ENCODE results near the gene RNPEPL1. TPM values are rescaled to one million over a fixed set of nuclear protein-coding genes. Genes with fewer than 3 reads are reported as not detected.
"Not testable (repeated sequence)": the region's sequence is repeated elsewhere in the genome, so short reads cannot be mapped to it uniquely, and the experiment has no call there.

Gene RNPEPL1
- 2.7 and 8.1 TPM in 2 replicates for total RNA-seq (2014; rRNA removed; shearing (Covaris generic))

- DNase-seq (ENCODE audit: low spot score), result no peak
Observed at GRCh38 chr2:240567872-240568677, at the start of gene RNPEPL1. Gene RNPEPL1, plus strand, starts transcription at chr2:240568484. Its CDS starts 103 bp downstream, at chr2:240568587.

GRCh38 chr2:240518981-240519380, 49.3 kb upstream of the RNPEPL1 start:
- no peak for DNase-seq (ENCODE audit: low spot score)

- no peak for DNase-seq (ENCODE audit: low spot score)
Observed at GRCh38 chr2:240519396-240520129, 48.7 kb upstream of the RNPEPL1 start.

GRCh38 chr2:240520130-240520973, 47.9 kb upstream of the RNPEPL1 start:
- DNase-seq (ENCODE audit: low spot score), result no peak

- DNase-seq (ENCODE audit: low spot score), result no peak
Observed at GRCh38 chr2:240520974-240521350, 47.3 kb upstream of the RNPEPL1 start.

- not testable (repeated sequence) for DNase-seq (ENCODE audit: low spot score)
Observed at GRCh38 chr2:240521885-240522284, 46.4 kb upstream of the RNPEPL1 start.

- DNase-seq (ENCODE audit: low spot score), result no peak
Observed at GRCh38 chr2:240522406-240522805, 45.9 kb upstream of the RNPEPL1 start.

- peak; percentile 2 for DNase-seq (ENCODE audit: low spot score)
Observed at GRCh38 chr2:240523451-240524281, 44.6 kb upstream of the RNPEPL1 start.

GRCh38 chr2:240524963-240525718, 43.1 kb upstream of the RNPEPL1 start:
- DNase-seq (ENCODE audit: low spot score), result no peak

GRCh38 chr2:240525802-240526201, 42.5 kb upstream of the RNPEPL1 start:
- DNase-seq (ENCODE audit: low spot score), result no peak

- DNase-seq (ENCODE audit: low spot score), result no peak
Observed at GRCh38 chr2:240526521-240526920, 41.8 kb upstream of the RNPEPL1 start.

- no peak for DNase-seq (ENCODE audit: low spot score)
Observed at GRCh38 chr2:240527153-240527750, 41.0 kb upstream of the RNPEPL1 start.

GRCh38 chr2:240528406-240529040, 39.8 kb upstream of the RNPEPL1 start:
- no peak for DNase-seq (ENCODE audit: low spot score)

- DNase-seq (ENCODE audit: low spot score), result no peak
Observed at GRCh38 chr2:240529344-240529999, 38.8 kb upstream of the RNPEPL1 start.

GRCh38 chr2:240530181-240530580, 38.1 kb upstream of the RNPEPL1 start:
- no peak for DNase-seq (ENCODE audit: low spot score)

GRCh38 chr2:240531038-240531437, 37.2 kb upstream of the RNPEPL1 start:
- DNase-seq (ENCODE audit: low spot score), result no peak

- peak; percentile 4 for DNase-seq (ENCODE audit: low spot score)
Observed at GRCh38 chr2:240532031-240532775, 36.1 kb upstream of the RNPEPL1 start.
